Urothelium cell line (cell line): Measurements from ENCODE around the gene INPP4A.
A peak's percentile ranks its signal among the peaks of the same experiment; 100 is the strongest.
"Not testable (repeated sequence)": the region's sequence is repeated elsewhere in the genome, so short reads cannot be mapped to it uniquely, and the experiment has no call there.

ENCODE experiments used
- DNase-seq: peaks from one replicate; pipeline ENCODE4 v3.0.0; 2011; ENCODE audit warnings: low spot score, mixed read lengths
- FAIRE-seq: peaks from 2 replicates; lab custom pipeline; 2011; peaks lifted over from hg19 to GRCh38; lab: Jason Lieb, UNC

The INPP4A gene

DNA sequence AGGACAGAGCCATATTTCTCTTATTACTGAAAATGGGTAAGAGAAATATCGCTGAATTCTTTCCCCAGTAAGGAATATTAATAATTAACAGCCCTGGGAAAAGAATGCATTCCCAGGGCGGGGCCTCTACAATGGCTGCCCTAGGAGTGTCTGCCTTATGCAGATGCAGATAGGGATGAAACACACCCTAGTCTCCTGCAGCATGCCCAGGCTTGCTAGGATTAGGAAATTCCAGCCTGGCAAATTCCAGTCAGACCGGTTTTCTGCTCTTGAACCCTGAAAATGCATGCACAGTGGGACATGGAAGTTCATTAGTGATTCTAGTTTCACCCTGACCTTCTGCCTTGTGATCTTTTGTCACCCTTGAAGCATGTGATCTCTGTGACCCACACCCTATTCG, 9.0 kb upstream of the INPP4A start:
- not testable (repeated sequence) for DNase-seq, FAIRE-seq

DNA sequence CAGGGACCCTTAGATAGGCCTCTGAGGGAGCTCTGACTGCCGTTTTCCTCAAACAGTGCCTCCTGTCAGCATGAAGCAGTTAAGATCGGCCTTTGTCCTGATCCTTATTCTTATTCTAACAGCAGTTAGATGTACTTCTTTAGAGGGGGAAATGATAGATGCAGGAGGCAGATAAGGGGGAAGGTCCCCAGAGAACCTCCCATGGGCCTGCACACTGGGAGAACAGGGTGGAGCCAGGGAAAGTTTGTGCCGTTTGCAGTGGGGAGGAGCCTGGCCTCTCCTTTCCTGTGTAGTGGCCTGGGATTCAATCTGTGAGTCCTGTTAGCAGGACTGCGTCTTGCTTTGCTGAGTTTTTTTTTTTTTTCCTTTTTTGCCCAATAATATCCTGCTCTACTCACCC, 7.9 kb upstream of the INPP4A start:
- DNase-seq (no peak), FAIRE-seq (no peak)

DNA sequence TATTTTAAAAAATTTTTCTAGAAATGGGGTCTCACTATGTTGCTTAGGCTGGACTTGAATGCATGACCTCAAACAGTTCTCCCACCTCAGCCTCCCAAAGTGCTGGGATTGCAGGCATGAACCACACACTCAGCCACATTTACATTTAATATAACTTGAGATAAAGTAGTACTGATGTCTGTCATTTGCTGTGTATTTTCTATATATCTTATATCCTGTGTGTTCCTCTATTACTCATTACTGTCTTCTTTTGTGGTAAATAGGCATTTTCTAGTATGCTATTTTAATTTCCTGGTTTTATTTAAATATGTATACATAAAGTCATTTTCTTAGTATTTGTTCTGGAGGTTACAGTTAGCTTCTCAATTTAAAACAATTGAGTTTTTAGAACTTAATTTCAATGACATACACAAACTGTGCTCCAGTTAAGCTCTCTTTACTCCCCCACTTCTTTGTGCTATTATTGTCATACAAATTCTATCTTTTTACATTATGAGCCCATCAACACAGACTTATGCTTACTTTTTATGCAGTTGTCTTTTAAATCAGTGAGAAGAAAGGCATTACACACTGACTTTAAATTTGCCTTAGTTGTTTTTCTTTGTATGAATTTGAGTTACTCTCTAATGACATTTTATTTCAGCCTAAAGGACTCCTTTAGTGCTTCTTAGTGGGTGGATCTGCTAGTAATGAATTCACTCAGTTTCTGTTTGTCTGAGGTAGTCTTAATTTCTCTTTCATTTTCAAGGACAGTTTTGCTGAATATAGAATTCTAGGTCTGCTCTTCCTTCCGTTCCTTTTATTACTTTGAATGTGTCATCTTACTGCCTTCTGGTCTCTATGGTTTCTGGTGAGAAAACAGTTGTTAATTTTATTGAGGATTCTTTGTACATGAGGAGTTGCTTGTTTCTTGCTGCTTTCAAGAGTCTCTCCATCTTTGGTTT, 6.2 kb upstream of the INPP4A start:
- no peak for FAIRE-seq
- DNase-seq: no peak

DNA sequence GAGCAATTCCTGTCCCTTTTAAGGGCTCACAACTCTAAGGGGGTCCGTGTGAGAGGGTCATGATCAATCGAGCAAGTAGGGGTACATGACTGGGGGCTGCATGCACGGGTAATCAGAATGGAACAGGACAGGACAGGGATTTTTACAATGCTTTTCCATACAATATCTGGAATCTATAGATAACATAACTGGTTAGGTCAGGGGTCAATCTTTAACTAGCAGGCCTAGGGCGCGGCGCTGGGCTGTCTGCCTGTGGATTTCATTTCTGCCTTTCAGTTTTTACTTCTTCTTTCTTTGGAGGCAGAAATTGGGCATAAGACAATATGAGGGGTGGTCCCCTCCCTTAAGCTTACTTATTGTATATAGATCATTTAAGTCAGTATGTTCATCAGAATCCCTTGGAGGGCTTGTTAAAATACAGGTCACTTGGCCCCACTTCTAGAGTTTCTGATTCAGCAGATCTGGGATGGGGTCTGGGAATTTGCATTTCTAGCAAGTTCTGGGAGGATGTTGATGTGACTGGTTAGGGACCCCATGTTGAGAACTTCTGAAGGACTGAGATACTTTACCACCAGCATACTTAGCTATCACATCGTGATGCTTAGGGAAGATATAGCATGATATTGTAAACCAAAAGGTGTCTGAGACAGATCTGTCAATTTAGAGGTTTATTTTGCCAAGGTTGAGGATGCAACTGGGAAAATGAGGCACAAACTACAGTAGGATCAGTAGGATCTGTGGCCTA, 2.8 kb upstream of the INPP4A start:
- FAIRE-seq: no peak
- no peak for DNase-seq

DNA sequence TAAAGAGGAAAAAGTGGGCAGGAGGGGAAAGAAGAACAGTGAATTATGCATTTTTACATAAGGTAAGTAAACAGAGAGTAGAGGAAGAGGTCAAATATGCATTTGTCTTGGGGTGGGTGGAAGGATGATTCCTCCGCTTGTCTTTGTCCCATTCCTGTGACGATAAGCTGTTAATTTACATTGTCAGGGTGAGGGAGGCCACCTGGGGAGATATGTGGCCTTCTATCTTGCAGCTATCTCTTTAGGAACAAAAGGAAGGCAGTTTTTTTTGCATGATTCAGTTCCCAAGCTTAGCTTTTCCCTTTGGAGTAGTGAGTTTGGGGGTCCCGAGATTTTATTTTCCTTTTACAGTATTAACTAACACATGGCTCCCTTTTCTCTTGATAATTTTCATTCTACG, 2.2 kb upstream of the INPP4A start:
- no peak for DNase-seq
- no peak for FAIRE-seq

DNA sequence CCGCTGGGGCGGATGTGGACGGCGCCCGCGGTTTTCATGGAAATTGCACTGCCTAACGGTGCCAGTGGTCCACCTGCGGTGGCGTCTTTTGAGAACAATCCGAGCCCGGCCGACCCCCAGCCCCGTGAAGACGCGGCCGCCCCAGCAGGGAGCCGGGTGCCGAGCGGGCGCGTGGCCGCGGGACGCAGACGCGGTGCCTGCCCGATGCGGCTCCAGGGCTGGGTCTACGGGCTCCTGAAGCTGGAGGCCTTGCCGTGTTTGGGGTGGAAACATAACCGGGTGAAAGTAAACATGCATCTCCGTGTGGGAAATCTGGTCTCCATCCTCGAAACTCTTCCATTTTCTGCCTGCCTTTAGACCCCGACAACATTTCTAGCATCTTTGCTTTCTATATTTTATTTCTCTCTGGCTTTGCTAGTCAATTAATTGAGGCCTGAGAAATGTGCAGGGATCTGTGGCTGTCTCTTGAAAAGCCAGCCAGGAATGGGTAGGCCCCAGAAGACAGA, 572 bp downstream of the INPP4A start:
- DNase-seq (no peak), FAIRE-seq (no peak)

DNA sequence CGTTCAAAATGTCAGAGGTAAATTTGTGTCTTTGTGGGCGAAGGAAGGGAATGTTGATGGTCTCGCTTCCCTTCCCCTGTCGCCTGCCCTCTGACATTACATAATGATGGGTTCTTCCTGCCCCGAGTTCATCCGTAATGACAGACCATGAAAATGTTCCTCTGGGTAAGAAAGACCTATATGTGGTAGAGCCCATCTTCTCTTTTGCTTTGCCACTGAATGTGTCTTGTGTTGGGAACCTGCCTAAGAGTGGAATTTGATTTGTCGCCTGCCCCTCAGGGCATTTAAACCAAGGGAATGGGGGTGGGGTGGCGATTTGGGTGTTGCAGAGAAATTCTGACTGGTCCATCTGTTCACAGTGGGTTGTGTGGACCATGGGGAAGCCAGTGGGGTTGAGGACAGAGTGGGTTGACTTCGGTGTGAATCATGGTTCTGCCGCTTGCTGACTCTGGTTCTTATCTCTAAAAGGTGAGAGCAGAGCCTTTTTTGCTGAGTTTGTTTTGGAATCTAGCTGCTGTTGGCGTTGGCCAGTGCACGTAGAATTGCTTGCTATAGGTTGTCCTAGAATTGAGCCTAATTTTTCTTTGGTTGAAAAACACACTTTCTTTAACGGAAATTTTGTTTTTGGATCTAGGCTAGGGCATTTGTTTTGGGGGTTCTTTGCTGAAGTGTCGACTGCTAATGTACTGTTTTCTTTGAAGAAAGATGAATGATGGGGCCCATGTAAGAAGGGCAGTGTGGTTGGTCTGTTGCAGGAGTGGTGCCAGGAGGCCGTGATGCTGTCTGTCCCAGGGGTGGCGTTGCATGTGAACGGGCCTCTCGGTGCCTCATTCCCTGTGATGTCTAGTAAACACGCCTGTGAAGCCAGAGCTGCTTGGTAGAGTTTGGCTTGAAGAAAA, 1.3 kb downstream of the INPP4A start:
- no peak for DNase-seq
- peak; percentile 37 for FAIRE-seq

DNA sequence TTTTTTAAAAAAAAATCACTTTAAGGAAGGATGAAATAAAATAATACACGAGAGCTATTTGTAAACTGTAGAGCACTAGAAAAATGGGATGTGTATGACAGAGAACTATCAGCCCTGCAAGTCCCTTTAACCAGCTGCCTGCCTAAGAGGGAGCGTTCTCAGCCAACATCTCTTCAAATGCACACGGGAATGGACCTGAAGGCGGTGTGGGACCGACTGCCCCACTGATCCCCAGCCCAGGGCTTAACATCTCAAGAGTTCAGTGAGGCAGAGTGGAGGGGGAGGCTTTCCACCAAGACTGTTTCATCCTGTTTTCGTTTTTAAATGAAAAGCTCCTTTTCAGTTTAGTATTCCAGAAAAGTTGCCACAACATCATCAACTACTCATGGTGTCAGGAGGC, 2.2 kb downstream of the INPP4A start:
- no peak for FAIRE-seq

DNA sequence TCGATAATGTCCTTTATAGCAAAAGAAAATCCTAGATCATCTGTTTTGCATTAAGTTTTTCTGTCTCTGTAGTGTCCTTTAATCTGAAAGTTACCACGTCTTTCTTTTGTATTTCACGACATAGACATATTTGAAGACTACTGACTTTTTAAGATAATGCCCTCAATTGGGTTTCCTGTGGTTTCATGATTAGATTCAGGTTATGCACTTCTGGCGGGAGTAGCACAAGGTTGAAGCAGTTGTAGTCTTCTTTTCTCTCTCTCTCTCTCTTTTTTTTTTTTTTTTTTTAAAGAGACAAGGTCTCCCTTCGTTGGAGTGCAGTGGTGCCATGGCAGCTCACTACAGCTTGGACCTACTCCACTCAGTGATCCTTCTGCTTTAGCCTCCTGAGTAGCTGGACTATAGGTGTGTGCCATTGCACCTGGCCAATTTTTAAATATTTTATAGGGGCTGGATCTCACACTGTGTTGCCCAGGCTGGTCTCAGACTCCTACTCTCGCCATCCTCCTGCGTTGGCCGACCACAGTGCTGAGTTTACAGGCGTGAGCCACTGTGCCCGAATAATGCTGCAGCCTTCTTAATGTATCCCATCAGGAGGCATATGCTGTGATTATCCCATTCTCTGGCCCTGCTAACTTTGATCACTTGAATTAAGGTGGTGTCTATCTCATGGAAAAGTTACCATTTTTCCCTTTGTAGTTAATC, 3.9 kb downstream of the INPP4A start:
- no peak for DNase-seq
- no peak for FAIRE-seq

More for the DNA sequence above, 2.2 kb downstream of the INPP4A start:
- DNase-seq: no peak

DNA sequence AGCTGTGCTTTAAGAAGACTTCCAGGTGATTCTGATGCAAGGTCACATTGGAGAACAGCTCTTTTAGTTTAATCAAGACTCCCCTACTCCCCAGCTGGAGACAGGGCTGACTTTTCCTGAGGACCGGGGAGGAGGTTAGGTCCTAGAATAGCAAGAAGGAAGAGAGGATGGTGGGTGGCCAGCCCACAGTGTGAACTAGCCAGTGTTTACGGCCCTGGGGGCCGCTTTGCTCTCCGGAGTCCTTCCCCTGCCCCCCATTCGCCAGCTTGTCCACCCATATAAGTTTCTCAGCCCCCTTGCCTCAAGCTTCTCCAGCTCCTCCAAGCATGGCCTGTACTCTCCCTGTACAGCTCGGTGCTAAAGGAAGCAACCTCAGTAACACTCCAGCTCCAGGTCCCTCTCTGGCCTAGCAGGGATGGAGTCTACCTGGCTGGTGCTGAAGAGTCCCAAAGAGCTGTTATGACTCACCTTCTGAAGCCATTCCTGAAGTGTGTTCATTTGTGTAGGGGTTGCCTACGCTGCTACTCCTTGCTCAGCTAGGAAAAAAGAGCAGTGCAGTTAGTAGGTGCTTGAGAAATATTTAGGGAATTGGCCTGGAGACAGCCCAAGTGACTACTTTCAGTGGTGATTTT, 7.9 kb downstream of the INPP4A start:
- FAIRE-seq: no peak
- no peak for DNase-seq

DNA sequence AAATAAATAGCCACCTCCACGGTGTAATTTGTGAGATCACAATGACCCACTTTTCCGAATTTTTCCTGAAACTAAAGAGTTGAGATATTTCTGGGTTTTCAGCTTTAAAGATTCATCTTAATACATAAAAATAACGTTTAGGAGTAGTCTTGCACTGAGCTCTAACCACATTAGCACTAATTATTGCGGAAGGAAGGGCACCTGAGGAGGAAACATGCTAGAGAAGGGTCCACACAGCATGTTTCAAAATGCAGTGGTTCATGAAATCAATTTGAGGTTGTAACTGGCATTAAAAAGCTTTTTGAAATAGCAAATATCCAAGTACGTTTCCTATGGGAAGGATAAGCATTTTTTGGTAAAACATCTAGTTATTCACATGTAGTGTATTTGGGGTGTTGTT, 8.4 kb downstream of the INPP4A start:
- FAIRE-seq (no peak), DNase-seq (no peak)

DNA sequence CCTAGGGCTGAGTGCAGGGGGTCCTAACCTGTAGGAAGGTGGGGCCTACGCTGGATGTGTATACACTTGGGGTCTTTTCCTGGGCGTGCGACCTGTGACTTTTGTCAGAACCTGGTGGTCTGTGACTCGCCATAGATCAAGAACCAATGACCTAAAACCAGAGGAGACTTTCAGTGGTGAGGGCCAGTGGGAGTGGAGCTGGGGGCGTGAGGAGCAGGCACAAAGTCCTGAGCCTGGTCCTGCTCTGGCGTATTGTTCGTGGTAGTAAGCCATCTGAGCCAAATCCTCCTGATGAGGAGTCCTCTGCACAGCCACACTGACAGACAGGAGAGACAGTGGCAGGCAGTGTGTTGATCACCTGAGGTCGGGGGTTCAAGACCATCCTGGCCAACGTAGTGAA, 8.9 kb downstream of the INPP4A start:
- FAIRE-seq: no peak
- DNase-seq: no peak

DNA sequence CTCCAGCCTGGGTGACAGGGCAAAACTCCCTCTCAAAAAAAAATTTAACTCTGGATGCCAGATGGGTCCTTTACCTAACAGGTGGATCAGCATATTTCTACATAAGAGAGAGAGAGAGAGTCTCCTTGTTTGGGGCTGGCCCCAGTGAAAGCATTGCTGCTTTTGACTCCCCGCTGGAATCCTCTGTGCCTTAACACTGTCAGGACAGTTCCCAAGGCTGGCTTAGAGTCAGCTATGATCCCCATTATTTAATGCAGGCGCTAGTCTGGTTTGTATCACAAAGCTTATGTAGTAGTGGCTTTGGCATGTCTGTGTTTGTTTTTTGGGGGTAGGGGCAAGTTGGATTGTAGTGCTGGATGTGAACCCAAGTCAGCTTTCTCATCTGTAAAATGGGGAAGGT, 9.4 kb downstream of the INPP4A start:
- no peak for FAIRE-seq

DNA sequence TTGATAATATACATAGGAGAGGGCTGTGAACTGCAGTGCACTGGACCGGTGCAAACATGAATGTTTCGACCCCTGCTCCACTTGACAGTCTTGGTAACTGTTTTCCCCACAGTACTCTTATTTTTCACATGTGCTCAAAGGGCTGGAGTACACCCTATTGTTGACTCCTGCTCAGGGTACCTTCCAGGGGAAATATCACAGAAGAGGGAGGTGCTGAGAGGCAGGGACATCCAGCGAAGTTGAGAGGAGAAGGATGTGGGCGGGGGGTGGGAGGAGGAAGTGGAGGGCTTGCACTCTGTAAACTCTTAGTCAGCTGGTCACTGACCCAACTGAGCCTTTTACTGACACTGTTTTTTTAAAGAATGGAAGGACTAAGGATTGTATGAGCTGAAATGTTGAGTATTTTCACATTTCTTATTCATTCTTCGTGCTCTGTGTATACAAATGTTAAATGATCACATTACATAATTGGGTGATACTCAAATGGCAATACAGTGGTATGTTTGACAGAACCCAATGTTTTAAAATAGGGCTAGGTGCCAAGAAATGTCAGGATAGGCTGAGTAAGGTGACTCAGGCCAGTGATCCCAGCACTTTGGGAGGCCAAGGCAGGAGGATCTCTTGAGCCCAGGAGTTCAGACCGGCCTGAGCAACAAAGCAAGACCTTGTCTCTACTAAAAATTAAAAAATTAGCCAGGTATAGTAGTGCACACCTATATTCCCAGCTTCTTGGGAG, 10.0 kb downstream of the INPP4A start:
- DNase-seq (no peak), FAIRE-seq (no peak)

More for the DNA sequence above, 9.4 kb downstream of the INPP4A start:
- no peak for DNase-seq

DNA sequence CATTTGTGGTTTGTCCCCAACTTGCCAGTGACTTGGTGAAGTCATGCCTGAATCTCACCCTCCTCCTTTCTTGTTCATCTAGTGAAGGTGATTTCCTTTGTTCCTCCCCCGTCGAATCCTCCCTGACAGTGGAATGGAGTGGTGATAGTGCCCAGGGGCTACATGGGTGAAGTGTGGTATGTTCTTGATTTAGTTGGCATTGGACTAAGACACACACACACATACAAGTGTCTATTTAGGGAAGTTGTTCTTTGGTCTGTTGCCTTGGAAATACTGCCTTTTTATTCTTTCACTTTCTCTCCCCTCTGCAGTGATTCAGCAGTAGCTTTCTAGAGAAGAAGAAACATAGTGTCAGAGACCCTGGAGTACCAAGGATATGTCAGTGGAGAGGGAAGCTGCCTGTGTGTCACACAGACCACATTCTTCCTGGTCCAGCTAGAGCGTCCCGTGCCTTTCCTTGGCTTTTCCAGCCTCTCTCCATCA, 10.9 kb downstream of the INPP4A start:
- DNase-seq: no peak

DNA sequence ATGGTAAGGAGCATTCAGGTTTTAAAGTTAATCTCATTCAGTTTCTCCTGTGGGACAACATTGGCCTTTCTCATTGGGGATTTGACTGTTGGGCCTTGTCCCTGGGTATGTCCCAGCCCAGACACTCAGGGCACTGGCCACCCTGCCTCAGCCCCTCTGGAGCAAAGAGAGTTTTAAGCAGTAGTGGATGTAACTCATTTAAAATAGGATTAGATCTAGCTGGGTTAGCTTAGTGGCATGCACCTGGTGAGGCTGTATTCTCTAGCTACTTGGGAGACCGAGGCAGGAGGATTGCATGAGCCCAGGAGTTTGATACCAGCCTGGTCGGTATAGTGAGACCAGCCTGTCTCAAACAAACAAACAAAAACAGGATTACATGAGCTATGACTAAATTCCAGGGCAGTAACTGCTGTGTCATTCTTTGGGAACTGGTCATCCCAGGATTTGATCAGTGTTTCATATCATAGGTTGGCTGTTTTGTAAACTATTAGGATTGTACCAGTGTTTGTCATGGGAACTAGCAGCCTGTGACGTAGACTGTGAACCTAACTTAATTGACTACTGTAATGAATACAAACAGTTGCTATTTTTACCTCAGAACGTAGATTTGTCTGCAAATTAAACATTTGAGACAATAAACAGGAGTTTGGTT, 12.5 kb downstream of the INPP4A start:
- FAIRE-seq: no peak
- no peak for DNase-seq

More for the DNA sequence above, 10.9 kb downstream of the INPP4A start:
- no peak for FAIRE-seq

DNA sequence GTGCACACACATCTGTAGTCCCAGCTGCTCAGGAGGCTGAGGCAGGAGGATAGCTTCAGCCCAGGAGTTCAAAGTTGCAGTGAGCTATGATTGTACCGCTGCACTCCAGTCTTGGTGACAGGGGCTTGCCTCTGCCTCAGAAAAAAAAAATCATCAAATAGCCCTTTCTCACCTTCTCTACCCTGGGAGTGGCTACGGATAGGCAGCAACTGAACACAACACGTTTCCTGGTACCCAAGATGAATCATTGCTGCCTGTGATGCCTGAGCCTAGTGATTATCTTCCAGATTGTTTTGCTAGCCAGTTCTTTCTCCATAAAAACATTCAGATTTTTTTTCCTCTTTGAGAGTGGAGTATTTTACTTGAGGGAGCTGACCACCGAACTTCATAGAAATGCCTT, 13.5 kb downstream of the INPP4A start:
- DNase-seq (no peak), FAIRE-seq (no peak)

DNA sequence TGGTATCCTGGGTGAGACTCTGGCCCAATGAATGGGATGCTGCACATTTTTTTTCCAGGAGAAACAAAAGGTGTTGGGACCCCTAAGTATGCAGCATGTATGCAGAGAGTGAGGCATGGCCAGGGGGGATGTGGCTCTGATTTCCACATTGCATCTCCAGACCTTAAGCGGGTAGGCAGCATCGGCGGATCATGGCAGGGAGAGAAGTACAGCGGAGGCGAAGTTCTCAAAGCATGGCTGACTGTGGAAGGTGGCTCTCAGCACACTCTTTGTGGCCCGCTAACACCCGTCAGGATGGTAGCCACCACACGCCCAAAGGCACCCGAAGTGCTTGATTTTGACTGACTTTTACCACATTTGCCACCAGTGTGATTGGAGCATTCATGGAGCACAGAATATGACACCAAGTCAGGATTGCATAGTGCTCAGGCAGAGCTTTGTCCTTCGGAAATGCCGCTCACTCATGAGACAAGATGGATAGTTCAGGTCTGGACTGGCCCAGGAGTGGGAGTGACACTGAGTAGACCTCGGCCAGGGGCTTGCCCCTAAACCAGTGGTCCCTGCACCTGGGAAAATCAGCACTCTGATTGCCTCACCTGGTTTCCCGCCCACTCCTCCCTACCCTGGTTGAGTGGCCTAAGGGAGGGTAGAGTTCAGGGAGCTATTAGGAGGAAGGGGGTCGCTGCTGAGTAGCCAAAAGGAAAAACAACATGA, 14.2 kb downstream of the INPP4A start:
- DNase-seq (no peak), FAIRE-seq (no peak)
